GM12874 (cell line): ENCODE measurements around the gene LIMS2.

Source experiments
- TF ChIP-seq, protein P1 (sequence below): IDR thresholded peaks from 2 replicates; pipeline ENCODE4 v1.5.1; 2011; ENCODE audit warnings: low read depth, mild to moderate bottlenecking, control low read depth, low read length, moderate library complexity; ENCODE audit not compliant: insufficient read depth

The LIMS2 gene

DNA sequence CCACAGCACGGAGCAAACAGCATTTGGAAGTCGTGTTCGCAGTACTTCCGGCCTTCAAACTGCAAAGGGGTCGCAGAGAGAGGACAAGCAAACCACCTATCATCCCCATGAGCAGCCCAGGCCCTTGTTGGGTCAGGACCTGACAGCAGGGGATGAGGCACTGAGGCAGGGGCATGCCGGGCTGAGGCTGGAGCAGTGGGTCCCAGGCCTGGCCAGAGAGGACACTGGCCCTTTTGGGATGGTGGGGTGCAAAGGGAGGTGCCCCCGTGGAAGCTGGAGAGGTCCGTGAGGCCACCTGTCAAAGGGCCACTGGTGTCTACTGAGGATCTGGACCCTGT, 20.5 kb downstream of the LIMS2 start:
- TF ChIP-seq, protein P1, sequence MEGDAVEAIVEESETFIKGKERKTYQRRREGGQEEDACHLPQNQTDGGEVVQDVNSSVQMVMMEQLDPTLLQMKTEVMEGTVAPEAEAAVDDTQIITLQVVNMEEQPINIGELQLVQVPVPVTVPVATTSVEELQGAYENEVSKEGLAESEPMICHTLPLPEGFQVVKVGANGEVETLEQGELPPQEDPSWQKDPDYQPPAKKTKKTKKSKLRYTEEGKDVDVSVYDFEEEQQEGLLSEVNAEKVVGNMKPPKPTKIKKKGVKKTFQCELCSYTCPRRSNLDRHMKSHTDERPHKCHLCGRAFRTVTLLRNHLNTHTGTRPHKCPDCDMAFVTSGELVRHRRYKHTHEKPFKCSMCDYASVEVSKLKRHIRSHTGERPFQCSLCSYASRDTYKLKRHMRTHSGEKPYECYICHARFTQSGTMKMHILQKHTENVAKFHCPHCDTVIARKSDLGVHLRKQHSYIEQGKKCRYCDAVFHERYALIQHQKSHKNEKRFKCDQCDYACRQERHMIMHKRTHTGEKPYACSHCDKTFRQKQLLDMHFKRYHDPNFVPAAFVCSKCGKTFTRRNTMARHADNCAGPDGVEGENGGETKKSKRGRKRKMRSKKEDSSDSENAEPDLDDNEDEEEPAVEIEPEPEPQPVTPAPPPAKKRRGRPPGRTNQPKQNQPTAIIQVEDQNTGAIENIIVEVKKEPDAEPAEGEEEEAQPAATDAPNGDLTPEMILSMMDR: no peak

DNA sequence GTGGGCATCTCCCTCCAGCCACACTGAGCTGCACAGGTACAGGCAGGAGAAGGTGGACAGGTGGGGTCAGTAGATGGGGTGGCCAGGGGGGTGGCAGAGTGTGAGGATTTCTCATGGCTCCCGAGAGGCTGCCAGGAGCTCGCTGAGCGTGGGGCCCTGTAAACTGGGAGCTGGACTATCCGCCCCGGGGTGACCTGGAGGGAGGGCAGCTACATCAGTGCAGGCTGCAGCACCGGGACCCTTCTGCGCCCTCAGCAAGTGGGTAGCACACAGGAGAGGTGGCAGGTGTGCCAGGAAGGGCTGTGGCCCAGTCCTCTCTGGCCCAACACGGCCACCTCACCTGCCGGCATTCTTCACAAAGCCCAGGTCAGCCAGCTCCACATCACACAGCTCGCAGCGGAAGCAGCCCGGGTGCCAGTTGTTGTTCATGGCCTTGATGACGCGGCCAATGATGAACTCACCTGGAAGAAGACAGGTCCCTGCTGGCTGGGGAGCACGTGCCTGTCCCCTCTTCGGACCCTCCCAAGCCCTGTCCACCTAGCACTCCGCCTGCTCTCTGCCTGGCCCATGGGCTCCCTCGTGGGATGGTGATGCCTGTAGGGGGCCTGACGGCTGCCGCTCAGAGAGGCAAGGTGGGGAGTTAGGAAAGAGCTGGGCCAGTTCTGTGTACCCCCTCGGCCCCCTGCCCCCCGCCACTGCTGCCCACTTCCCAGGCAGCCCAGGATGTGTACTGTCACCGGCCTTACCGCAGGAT, 21.1 kb downstream of the LIMS2 start:
- TF ChIP-seq, protein P1: no peak

DNA sequence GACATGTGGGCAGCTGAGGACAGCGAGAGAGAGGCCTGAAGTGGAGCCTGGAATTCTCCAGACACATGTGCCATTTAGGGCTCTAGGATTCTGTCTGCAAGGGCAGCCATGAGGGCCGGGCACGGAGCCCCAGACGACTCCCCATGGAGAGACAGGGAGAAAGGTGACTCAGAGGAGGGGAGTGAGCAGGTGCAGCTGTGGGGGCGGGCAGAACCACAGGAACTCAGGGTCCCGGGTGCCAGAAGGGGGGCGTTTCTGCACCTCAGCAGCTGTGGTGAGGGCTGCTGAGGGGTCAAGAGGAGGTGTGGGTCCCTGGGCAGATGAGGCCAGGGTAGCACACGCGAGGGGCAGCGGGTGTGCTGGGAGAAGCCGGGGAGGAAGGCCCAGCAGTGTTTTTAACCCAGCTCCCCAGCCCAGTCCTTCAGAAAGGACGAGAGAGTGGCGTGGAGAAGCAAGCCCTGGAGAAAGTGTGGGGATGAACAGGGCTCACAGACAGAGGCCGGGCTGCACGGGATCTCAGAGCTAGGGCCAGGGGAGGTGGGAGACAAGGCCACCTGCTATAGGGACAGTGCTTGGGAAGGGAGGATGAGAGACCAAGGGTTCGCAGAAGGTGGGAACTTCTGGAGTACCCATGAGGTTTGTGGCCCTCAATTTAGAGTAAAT, 21.8 kb downstream of the LIMS2 start:
- TF ChIP-seq, protein P1: no peak

DNA sequence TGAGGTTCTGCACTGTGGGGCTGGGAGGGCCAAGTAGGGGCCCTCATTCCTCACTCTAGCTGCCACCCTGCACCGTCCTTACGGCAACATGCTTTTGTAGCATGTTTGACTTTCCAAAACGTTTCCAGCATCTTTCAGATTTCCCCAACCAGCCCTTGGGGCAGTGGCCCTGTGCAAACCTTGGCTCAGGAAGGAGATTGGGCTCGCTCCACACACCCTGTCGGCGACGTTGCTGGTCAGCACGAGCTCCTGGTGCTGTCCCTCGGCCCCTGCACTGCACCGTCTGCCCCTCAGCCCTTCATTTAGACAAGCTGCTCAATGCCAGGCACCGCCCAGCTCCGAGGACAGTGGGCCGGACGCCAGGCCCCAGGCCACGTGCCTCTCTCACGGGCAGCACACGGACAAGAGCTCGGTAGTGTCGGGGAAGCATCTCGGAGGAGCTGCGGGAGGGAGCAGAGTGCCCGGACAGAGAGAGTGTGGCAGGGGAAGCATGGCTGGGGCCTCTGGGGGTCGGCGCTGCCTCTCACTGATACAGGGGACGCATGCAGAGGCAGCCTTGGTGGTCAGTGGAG, 22.5 kb downstream of the LIMS2 start:
- TF ChIP-seq, protein P1: no peak

DNA sequence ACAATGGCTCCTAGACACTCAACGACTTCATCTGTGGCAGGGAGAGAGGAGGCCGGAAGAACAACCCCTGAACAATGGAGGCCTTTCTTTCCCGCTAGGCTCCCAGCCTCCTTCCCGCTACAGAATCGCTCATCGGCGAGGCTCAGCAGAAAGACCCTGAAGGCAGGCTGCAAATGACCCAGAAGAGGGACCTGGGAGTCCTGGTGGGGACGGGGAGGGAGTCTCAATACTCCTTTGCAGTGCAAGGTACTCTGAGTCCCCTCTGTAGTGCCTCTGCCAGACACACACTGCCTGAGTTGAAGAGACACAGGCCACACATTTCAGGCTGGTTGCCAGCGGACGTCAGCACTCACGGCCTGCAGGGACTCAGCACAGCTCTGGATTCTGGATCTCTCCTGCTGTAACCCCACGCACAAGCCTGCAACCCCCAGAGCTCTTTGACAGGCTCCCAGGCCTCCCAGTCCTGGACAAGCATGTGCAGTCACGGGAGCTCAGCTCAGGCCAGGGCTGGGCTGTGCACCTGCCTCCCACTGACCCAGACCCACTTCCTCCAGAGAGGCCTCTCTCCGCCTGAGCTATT, 23.3 kb downstream of the LIMS2 start:
- TF ChIP-seq, protein P1: no peak

DNA sequence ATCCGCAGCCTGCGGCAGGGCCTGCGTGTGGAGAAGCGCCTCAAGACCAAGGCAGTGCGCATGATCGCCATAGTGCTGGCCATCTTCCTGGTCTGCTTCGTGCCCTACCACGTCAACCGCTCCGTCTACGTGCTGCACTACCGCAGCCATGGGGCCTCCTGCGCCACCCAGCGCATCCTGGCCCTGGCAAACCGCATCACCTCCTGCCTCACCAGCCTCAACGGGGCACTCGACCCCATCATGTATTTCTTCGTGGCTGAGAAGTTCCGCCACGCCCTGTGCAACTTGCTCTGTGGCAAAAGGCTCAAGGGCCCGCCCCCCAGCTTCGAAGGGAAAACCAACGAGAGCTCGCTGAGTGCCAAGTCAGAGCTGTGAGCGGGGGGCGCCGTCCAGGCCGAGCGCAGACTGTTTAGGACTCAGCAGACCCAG, 23.9 kb downstream of the LIMS2 start:
- TF ChIP-seq, protein P1: no peak

DNA sequence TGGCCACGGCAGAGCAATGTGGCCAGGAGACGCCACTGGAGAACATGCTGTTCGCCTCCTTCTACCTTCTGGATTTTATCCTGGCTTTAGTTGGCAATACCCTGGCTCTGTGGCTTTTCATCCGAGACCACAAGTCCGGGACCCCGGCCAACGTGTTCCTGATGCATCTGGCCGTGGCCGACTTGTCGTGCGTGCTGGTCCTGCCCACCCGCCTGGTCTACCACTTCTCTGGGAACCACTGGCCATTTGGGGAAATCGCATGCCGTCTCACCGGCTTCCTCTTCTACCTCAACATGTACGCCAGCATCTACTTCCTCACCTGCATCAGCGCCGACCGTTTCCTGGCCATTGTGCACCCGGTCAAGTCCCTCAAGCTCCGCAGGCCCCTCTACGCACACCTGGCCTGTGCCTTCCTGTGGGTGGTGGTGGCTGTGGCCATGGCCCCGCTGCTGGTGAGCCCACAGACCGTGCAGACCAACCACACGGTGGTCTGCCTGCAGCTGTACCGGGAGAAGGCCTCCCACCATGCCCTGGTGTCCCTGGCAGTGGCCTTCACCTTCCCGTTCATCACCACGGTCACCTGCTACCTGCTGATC, 24.4 kb downstream of the LIMS2 start:
- TF ChIP-seq, protein P1: no peak
